H9 (cell line): ENCODE results near the gene NPNT. TPM values are rescaled to one million over a fixed set of nuclear protein-coding genes. Genes with fewer than 3 reads are reported as not detected.

Experiments
- DNase-seq: peaks from one replicate; pipeline ENCODE4 v3.0.0-alpha.2; 2017
- H2AFZ ChIP-seq: one replicate; pipeline ENCODE4 v1.6.1; 2013; ENCODE audit warnings: mild to moderate bottlenecking, low read length, control low read depth, moderate library complexity
- H2AK5ac ChIP-seq: 2 replicates; pipeline ENCODE4 v1.6.1; 2013; ENCODE audit warnings: low read length, control low read depth, mixed read lengths; ENCODE audit not compliant: insufficient read length
- H2BK120ac ChIP-seq: one replicate; pipeline ENCODE4 v1.6.1; 2013; ENCODE audit warnings: low read depth, mild to moderate bottlenecking, low read length, control low read depth, inconsistent platforms; ENCODE audit not compliant: poor library complexity, severe bottlenecking
- H2BK12ac ChIP-seq: 2 replicates; pipeline ENCODE4 v1.6.1; 2013; ENCODE audit warnings: low read length, control low read depth, mixed read lengths, low read depth; ENCODE audit not compliant: insufficient read length
- H2BK15ac ChIP-seq: 2 replicates; pipeline ENCODE4 v1.6.1; 2013; ENCODE audit warnings: low read depth, low read length, control low read depth
- H2BK20ac ChIP-seq: one replicate; pipeline ENCODE4 v1.6.1; 2013; ENCODE audit warnings: low read depth, mild to moderate bottlenecking, low read length, control low read depth, inconsistent platforms; ENCODE audit not compliant: poor library complexity, severe bottlenecking
- H2BK5ac ChIP-seq: 2 replicates; pipeline ENCODE4 v1.6.1; 2013; ENCODE audit warnings: low read length, control low read depth, mixed read lengths; ENCODE audit not compliant: insufficient read length
- H3K14ac ChIP-seq: 2 replicates; pipeline ENCODE4 v1.6.1; 2013; ENCODE audit warnings: low read length, control low read depth; ENCODE audit not compliant: insufficient read depth
- H3K18ac ChIP-seq: 2 replicates; pipeline ENCODE4 v1.6.1; 2013; ENCODE audit warnings: low read depth, mild to moderate bottlenecking, mixed read lengths, low read length, control low read depth; ENCODE audit not compliant: insufficient read length
- H3K23ac ChIP-seq: 2 replicates; pipeline ENCODE4 v1.6.1; 2013; ENCODE audit warnings: low read length, control low read depth, mixed read lengths, low read depth; ENCODE audit not compliant: insufficient read length
- H3K23me2 ChIP-seq: 2 replicates; pipeline ENCODE4 v1.6.1; 2013; ENCODE audit warnings: low read depth, mild to moderate bottlenecking, mixed read lengths, low read length, control low read depth; ENCODE audit not compliant: insufficient read length, poor library complexity, severe bottlenecking
- H3K27ac ChIP-seq: 2 replicates; pipeline ENCODE4 v1.5.1; 2013; ENCODE audit warnings: low read length, control low read depth, mixed read lengths, low read depth; ENCODE audit not compliant: insufficient read length
- H3K27me3 ChIP-seq: 2 replicates; pipeline ENCODE4 v1.6.1; 2013; ENCODE audit warnings: low read length, control low read depth, inconsistent platforms; ENCODE audit not compliant: insufficient read depth
- H3K4ac ChIP-seq: 2 replicates; pipeline ENCODE4 v1.6.1; 2013; ENCODE audit warnings: low read depth, mild to moderate bottlenecking, control low read depth, inconsistent platforms, low read length, moderate library complexity
- H3K4me1 ChIP-seq: 2 replicates; pipeline ENCODE4 v1.6.1; 2013; ENCODE audit warnings: low read length, control low read depth, inconsistent platforms; ENCODE audit not compliant: insufficient read depth
- H3K4me2 ChIP-seq: 2 replicates; pipeline ENCODE4 v1.6.1; 2013; ENCODE audit warnings: low read length, control low read depth, mixed read lengths; ENCODE audit not compliant: insufficient read length, insufficient read depth
- H3K56ac ChIP-seq: 2 replicates; pipeline ENCODE4 v1.6.1; 2013; ENCODE audit warnings: low read depth, mild to moderate bottlenecking, mixed read lengths, low read length, control low read depth; ENCODE audit not compliant: insufficient read length
- H3K79me1 ChIP-seq: 2 replicates; pipeline ENCODE4 v1.6.1; 2013; ENCODE audit warnings: low read depth, mild to moderate bottlenecking, moderate library complexity, low read length, control low read depth, inconsistent platforms; ENCODE audit not compliant: insufficient read depth, poor library complexity, severe bottlenecking
- H3K79me2 ChIP-seq: 2 replicates; pipeline ENCODE4 v1.6.1; 2013; ENCODE audit warnings: low read length, control low read depth, inconsistent platforms; ENCODE audit not compliant: insufficient read depth
- H3K9ac ChIP-seq: 2 replicates; pipeline ENCODE4 v1.6.1; 2013; ENCODE audit warnings: low read length, control low read depth, mixed read lengths; ENCODE audit not compliant: insufficient read length; ENCODE audit errors: extremely low read depth
- H3K9me3 ChIP-seq: one replicate; pipeline ENCODE4 v1.6.1; 2013; ENCODE audit warnings: low read depth, low read length, inconsistent platforms; ENCODE audit not compliant: control insufficient read depth
- H3T11ph ChIP-seq: one replicate; pipeline ENCODE4 v1.6.1; 2013; ENCODE audit warnings: mild to moderate bottlenecking, low read length, control low read depth, inconsistent platforms
- H4K20me1 ChIP-seq: one replicate; pipeline ENCODE4 v1.6.1; 2013; ENCODE audit not compliant: control insufficient read depth, insufficient read length, insufficient read depth
- H4K5ac ChIP-seq: 2 replicates; pipeline ENCODE4 v1.6.1; 2013; ENCODE audit warnings: low read depth, mild to moderate bottlenecking, mixed read lengths, low read length, control low read depth; ENCODE audit not compliant: insufficient read length
- H4K8ac ChIP-seq: replicated peaks from 2 replicates; pipeline ENCODE4 v1.6.1; 2013; ENCODE audit warnings: low read length, control low read depth, mixed read lengths, low read depth; ENCODE audit not compliant: insufficient read length
- H4K91ac ChIP-seq: 2 replicates; pipeline ENCODE4 v1.6.1; 2013; ENCODE audit warnings: low read depth, mild to moderate bottlenecking, moderate library complexity, mixed read lengths, low read length, control low read depth; ENCODE audit not compliant: insufficient read length
- H3K27ac Mint-ChIP-seq, 3 experiments: 2 replicates in 2 of 3; 3 replicates in 1 of 3; pipeline ENCODE4 v1.8.0; 2020 to 2021; ENCODE audit warnings: mixed read lengths in 3 of 3, mild to moderate bottlenecking in 1 of 3, moderate library complexity in 1 of 3
- H3K27me3 Mint-ChIP-seq: 2 replicates; pipeline ENCODE4 v1.8.0; 2021; ENCODE audit warnings: low read depth, mild to moderate bottlenecking, moderate library complexity, mixed read lengths
- H3K36me3 Mint-ChIP-seq, 3 experiments: 2 replicates in 2 of 3; 3 replicates in 1 of 3; pipeline ENCODE4 v1.8.0; 2020 to 2021; ENCODE audit warnings: low read depth in 3 of 3, mixed read lengths in 3 of 3; ENCODE audit not compliant: insufficient read depth in 1 of 3
- H3K4me1 Mint-ChIP-seq, 2 experiments: 2 replicates each; pipeline ENCODE4 v1.8.0; 2020; ENCODE audit warnings: mixed read lengths in 2 of 2
- H3K4me3 Mint-ChIP-seq, 2 experiments: 2 replicates in 1 of 2; 3 replicates in 1 of 2; pipeline ENCODE4 v1.8.0; 2020 to 2021; ENCODE audit warnings: mild to moderate bottlenecking in 2 of 2, mixed read lengths in 2 of 2, moderate library complexity in 1 of 2
- H3K9me3 Mint-ChIP-seq, 2 experiments: 2 replicates in 1 of 2; 3 replicates in 1 of 2; pipeline ENCODE4 v1.8.0; 2020; ENCODE audit warnings: mild to moderate bottlenecking in 2 of 2, mixed read lengths in 2 of 2, moderate library complexity in 1 of 2
- CTCF ChIP-seq: fragments of 200-600 bp; sonication (generic); conservative IDR thresholded peaks from 3 replicates; pipeline ENCODE4 v1.8.0; 2021; ENCODE audit warnings: antibody characterized with exemption, mild to moderate bottlenecking
- WGBS: extraction: QIAGEN DNeasy Blood & Tissue Kit; methylation state at CpG from one replicate; pipeline ENCODE4 v1.1.7; 2013; ENCODE audit warnings: missing lambda C conversion rate, low lambda C conversion rate, mixed read lengths; ENCODE audit not compliant: insufficient read length; ENCODE audit errors: extremely low coverage; 5-methylcytosine and 5-hydroxymethylcytosine counted together
- total RNA-seq: library from RNA; stranded (reverse); gene quantifications from 2 replicates; pipeline ENCODE4 v1.2.1, GENCODE V29; 2021

NPNT gene
- total RNA-seq, 1 experiment from 2014 or later, result 0.37 TPM

GRCh38 chr4:105989485-105990242 is 94.4 kb downstream of the NPNT start:
- Mint-ChIP-seq H3K36me3 (no peaks in the 10 kb centered on the region; a peak in 2 of 7 replicates), H3K4me3 (no peak overlapping the region), H3K27ac (no peak overlapping the region; a peak in 1 of 7 replicates), H3K9me3 (peaks cover 6 to 8% of the 10 kb centered on the region in 2 experiments; a peak in 3 of 5 replicates), H3K27me3 (no peaks in the 10 kb centered on the region; the same call in 1 of the 2 replicates), H3K4me1 (no peaks in the 10 kb centered on the region)
- no peak overlapping the region for H3K56ac ChIP-seq
- no peak overlapping the region for H3K14ac ChIP-seq
- no CpG with 5 or more reads among the region's 2 CpGs for WGBS
- H3K4me1 ChIP-seq, result no peaks in the 10 kb centered on the region; the same call in 1 of the 2 replicates
- H3K4me2 ChIP-seq, result no peak overlapping the region
- no peak overlapping the region for H4K91ac ChIP-seq
- H3K23ac ChIP-seq, result no peak overlapping the region
- H4K8ac ChIP-seq, result no peak overlapping the region
- H4K20me1 ChIP-seq, result no peaks in the 10 kb centered on the region
- no peak overlapping the region for H2BK12ac ChIP-seq
- no peak overlapping the region for H2BK5ac ChIP-seq
- no peak overlapping the region for H2AK5ac ChIP-seq
- H2BK120ac ChIP-seq, result no peak overlapping the region
- H2AFZ ChIP-seq, result no peak overlapping the region
- no peaks in the 10 kb centered on the region for H3K23me2 ChIP-seq
- no peaks in the 10 kb centered on the region for H3K79me2 ChIP-seq
- H3K4ac ChIP-seq, result no peak overlapping the region
- no peaks in the 10 kb centered on the region for H3K79me1 ChIP-seq
- no peak overlapping the region for H3K18ac ChIP-seq
- H3K27ac ChIP-seq, result no peak overlapping the region
- H3K27me3 ChIP-seq, result no peaks in the 10 kb centered on the region
- H3K9ac ChIP-seq, result no peak overlapping the region
- no peaks in the 10 kb centered on the region for H3K9me3 ChIP-seq
- H2BK20ac ChIP-seq, result no peak overlapping the region
- no peak overlapping the region for H4K5ac ChIP-seq
- H3T11ph ChIP-seq, result no peak overlapping the region
- DNase-seq, result no peak
- TF ChIP-seq CTCF, result no peak
- H2BK15ac ChIP-seq, result no peak overlapping the region
